ENCODE measurements around the gene IGFBPL1.

IGFBPL1 gene

DNA sequence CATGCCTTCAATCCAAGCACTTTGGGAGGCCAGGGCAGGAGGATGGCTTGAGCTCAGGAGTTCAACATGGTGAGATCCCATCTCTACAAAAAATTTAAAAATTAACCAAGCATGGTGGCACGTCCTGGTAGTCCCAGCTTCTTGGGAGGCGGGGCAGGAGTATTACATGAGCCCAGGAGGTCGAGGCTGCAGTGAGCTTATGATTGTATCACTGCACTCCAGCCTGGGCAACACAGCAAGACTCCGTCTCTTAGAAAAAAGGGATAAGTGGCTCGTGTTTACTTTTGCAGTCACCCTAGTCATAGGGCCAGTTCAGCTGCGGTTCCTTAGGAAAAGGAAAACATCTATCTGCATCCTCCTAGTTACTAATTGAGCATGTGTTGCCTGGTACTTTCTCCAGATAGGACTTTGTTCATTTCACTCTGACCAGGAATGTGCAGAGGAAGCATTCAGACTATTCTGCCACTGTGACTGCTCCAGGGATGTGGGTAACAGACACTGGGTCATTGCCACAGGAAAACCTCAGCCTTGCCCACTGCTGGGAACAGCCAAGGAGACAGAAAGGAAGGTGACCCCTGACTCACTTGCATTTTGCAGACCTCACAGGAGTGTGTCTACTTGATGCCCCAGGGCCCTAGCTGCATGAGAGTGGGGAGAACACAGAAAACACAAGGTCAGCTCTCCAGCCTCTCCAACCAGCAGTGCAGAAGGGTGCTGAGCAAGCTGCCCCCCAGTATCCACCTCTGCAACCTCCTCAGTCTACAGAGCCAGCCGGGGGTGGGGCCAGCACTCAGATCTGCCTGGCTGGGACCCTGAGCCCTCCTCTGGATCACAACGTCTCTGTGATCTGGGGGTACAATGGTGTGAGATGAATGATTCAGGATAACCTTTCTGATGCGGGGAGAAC lies 65.6 kb downstream of the IGFBPL1 start:
- in situ Hi-C loops (cut with MboI; ENCODE audit: low sequenced_read_pairs) = no loop called here

DNA sequence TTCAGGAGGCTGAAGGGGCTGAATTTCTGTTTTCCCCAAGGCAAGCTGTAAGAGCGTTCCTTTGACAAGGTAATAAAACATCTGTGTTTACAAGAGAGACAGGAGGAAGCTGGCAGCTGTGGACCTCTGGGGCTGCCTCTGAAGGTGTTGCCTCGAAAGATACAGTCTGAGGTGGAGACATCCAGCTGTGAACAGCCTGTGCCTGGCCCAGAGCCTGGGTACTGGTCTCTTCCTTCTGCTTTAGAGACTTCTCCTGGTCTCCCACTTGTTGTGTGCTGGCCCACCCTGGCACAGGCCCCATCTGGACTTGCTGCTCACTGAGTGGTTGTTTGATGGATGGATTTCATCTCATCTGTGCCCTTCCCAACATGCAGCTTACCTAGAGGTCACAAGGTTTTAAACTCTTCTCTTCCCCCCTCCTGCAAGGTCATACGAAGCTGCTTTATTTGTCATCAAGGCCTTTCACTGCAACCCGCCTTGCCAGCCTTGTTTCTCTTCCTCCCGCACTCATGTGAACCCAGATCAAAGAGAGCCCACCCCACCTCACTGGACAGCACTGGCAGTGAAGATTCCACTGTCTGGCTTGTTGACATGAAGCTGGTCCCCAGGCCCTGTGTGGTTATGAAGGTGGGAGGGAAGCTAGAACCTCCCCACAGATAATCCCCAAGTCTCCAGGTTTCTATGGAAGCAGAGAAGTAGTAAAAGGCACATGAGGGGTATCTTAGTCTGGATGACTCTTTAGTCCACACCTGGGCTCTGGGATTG lies 66.7 kb downstream of the IGFBPL1 start:
- in situ Hi-C loops (cut with MboI; ENCODE audit: low sequenced_read_pairs) = no loop called here

DNA sequence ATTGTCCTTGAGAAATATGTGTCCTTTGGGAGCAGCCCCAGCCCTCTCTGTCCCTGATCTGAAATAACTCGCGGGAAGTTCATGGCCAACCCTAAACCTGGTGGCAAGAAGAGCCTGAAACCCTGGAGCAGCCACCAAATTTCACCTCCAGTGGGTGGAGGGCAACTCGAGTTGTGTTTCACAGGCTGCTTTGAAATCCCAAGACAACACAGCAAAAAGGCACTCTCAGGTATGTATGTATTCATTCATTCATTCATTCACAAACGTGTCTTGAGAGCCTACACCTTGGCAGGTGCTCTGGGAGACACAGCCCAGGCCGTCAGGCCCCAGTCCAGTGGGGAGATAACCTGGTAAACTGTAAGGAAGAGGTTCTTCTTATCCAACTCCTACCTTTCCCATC lies 67.4 kb downstream of the IGFBPL1 start:
- in situ Hi-C loops (cut with MboI; ENCODE audit: low sequenced_read_pairs) = no loop called here
